Peyer's patch (tissue), 4 donors: ENCODE data around the gene MRNIP. TPM values are rescaled to one million over a fixed set of nuclear protein-coding genes. Genes with fewer than 3 reads are reported as not detected.

ENCODE experiments used
- DNase-seq, 3 donors: peaks; one replicate each; pipeline ENCODE4 v3.0.0-alpha.2; 2017 to 2019
- H3K27ac ChIP-seq, 4 donors: fragments of 200-600 bp; sonication (generic); one replicate each; pipeline ENCODE4 v1.5.1; 2016 to 2019
- H3K27me3 ChIP-seq, 2 donors: fragments of 200-600 bp; sonication (generic); one replicate each; pipeline ENCODE4 v1.5.1; 2019
- H3K36me3 ChIP-seq, 3 donors: fragments of 200-600 bp; sonication (generic); one replicate each; pipeline ENCODE4 v1.5.1; 2016 to 2019
- H3K4me1 ChIP-seq, 4 donors: fragments of 200-600 bp; sonication (generic); one replicate each; pipeline ENCODE4 v1.5.1; 2016 to 2019
- H3K4me3 ChIP-seq, 4 donors: fragments of 200-600 bp; sonication (generic); 1 replicate in 3 of 4; 2 replicates in 1 of 4; pipeline ENCODE4 v1.5.1; 2016 to 2019; ENCODE audit warnings: mild to moderate bottlenecking in 1 of 4
- H3K9me3 ChIP-seq, 4 donors: fragments of 200-600 bp; sonication (generic); one replicate each; pipeline ENCODE4 v1.5.1; 2016 to 2019; ENCODE audit warnings: mild to moderate bottlenecking in 1 of 4
- POLR2A ChIP-seq, 2 donors: fragments of 450-650 bp; IDR thresholded peaks; one replicate each; pipeline ENCODE4 v1.5.1; 2017; ENCODE audit warnings: antibody characterized with exemption in 2 of 2, mild to moderate bottlenecking in 2 of 2, moderate library complexity in 2 of 2
- total RNA-seq, 4 donors: library from RNA; depleted of rRNA; stranded (reverse); fragments of >200 nt; gene quantifications; one replicate each; pipeline ENCODE4 v1.1.0, GENCODE V29; 2016
- TF ChIP-seq, protein P1 (sequence below), 6 experiments: fragments of 450-650 bp in 4 of 6; fragments of 200-600 bp in 2 of 6; sonication (generic) in 1 of 6; IDR thresholded peaks; one replicate each; pipeline ENCODE4 v1.5.1; 2017 to 2019; ENCODE audit warnings: antibody characterized with exemption in 6 of 6, mild to moderate bottlenecking in 3 of 6, moderate library complexity in 1 of 6

Gene MRNIP
- total RNA-seq, 4 donors from 2014 or later, result 21.5 to 120 (median 68.3) TPM

DNA sequence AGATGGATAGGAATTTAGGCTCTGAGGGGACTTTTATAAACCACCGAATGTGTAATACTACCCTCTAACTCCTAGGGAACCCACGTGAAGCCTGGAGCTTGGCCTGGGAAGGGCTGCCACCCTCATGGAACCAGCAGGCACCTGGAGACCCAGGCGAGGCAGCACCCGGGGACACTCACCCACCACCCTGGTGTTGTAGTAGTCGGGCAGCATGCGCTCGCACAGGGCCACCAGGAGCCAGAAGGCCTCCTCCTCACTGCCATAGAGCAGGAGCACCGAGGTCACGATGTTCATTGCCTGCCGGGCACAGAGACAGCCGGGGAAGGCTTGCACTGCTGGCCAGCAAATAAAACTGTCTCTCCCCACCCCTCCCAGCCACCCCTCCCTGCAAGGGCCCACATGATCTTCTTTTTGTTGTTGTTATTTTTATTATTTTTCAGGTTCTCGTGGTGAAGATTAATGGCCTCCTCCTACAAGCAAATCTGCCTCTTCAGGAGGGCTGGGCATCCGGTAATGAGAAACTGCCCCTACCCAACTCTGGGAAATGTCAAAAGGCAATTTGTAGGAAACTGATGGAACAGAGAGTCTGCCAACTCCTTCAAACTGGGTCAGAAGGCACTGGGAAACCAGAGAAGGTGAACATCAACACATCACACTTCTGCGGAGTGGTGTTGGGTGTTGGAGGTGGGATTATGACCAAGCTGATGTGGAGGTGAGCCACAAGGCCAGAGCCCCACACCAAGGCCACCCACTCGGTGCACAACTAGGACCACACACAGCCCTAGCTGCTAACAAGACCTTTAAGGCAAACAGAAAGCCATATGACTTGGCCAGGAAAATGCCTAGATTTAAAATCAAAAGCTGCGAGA lies 17.4 kb upstream of the MRNIP start:
- H3K27ac ChIP-seq, result no peak overlapping the region
- no peaks in the 10 kb centered on the region for H3K9me3 ChIP-seq
- H3K36me3 ChIP-seq, result peaks cover 0 to 82% (median 0%) of the 10 kb centered on the region in 3 donors
- TF ChIP-seq, protein P1, sequence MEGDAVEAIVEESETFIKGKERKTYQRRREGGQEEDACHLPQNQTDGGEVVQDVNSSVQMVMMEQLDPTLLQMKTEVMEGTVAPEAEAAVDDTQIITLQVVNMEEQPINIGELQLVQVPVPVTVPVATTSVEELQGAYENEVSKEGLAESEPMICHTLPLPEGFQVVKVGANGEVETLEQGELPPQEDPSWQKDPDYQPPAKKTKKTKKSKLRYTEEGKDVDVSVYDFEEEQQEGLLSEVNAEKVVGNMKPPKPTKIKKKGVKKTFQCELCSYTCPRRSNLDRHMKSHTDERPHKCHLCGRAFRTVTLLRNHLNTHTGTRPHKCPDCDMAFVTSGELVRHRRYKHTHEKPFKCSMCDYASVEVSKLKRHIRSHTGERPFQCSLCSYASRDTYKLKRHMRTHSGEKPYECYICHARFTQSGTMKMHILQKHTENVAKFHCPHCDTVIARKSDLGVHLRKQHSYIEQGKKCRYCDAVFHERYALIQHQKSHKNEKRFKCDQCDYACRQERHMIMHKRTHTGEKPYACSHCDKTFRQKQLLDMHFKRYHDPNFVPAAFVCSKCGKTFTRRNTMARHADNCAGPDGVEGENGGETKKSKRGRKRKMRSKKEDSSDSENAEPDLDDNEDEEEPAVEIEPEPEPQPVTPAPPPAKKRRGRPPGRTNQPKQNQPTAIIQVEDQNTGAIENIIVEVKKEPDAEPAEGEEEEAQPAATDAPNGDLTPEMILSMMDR (IDR thresholded peaks at IDR 0.05), result no peak
- TF ChIP-seq POLR2A (IDR thresholded peaks at IDR 0.05), result no peak
- H3K4me3 ChIP-seq, result no peak overlapping the region
- no peak for DNase-seq
- H3K27me3 ChIP-seq, result no peaks in the 10 kb centered on the region
- H3K4me1 ChIP-seq, result no peaks in the 10 kb centered on the region

- no peak for TF ChIP-seq POLR2A (IDR thresholded peaks at IDR 0.05)
- TF ChIP-seq, protein P1 (IDR thresholded peaks at IDR 0.05), result no peak
- DNase-seq, result peak in 1 of 3 donors; percentile 48
- Histone ChIP-seq H3K9me3 (no peaks in the 10 kb centered on the region), H3K4me3 (no peak overlapping the region), H3K27ac (no peak overlapping the region), H3K36me3 (peaks cover 0 to 92% (median 0%) of the 10 kb centered on the region in 3 donors), H3K27me3 (no peaks in the 10 kb centered on the region), H3K4me1 (no peaks in the 10 kb centered on the region)
Measured at GRCh38 chr5:179874536-179875292, 16.1 kb upstream of the MRNIP start.

DNA sequence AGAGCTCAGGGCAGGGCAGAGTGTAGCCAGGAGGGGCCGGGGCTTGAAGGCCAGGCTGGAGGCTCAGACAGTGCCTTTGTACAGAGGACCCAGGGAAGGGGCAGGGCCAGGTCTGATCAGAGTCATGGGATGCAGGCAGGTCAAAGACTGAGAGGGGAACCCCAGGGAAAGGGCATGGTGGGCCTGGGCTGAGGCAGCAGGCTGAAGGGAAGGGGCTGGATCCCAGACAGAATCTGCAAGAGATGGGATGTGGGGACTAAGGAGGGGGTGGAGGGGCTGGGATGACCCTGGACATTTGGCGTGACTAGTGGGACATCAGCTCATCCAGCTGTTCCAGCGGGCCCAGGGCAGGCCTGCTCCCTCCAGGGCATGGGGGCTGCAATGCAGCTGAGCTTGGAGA lies 15.5 kb upstream of the MRNIP start:
- H3K4me3 ChIP-seq, result no peak overlapping the region
- TF ChIP-seq, protein P1 (IDR thresholded peaks at IDR 0.05), result no peak
- TF ChIP-seq POLR2A (IDR thresholded peaks at IDR 0.05), result no peak
- H3K36me3 ChIP-seq, result peaks cover 0 to 90% (median 0%) of the 10 kb centered on the region in 3 donors
- H3K27ac ChIP-seq, result no peak overlapping the region
- no peaks in the 10 kb centered on the region for H3K4me1 ChIP-seq
- no peaks in the 10 kb centered on the region for H3K9me3 ChIP-seq
- DNase-seq, result peak in 1 of 3 donors; percentile 44
- no peaks in the 10 kb centered on the region for H3K27me3 ChIP-seq

- Histone ChIP-seq H3K36me3 (peaks cover 0 to 85% (median 0%) of the 10 kb centered on the region in 3 donors), H3K9me3 (no peaks in the 10 kb centered on the region), H3K4me3 (no peak overlapping the region), H3K4me1 (no peaks in the 10 kb centered on the region), H3K27me3 (no peaks in the 10 kb centered on the region), H3K27ac (no peak overlapping the region)
- DNase-seq, result no peak
- TF ChIP-seq POLR2A (IDR thresholded peaks at IDR 0.05), result no peak
- TF ChIP-seq, protein P1 (IDR thresholded peaks at IDR 0.05), result no peak
Measured at GRCh38 chr5:179873588-179874110, 15.0 kb upstream of the MRNIP start.

- no peaks in the 10 kb centered on the region for H3K27me3 ChIP-seq
- H3K4me3 ChIP-seq, result no peak overlapping the region
- H3K4me1 ChIP-seq, result no peaks in the 10 kb centered on the region
- peak in 1 of 3 donors; percentile 45 for DNase-seq
- H3K36me3 ChIP-seq, result peaks cover 0 to 79% (median 0%) of the 10 kb centered on the region in 3 donors
- TF ChIP-seq POLR2A (IDR thresholded peaks at IDR 0.05), result no peak
- TF ChIP-seq, protein P1 (IDR thresholded peaks at IDR 0.05), result no peak
- no peaks in the 10 kb centered on the region for H3K9me3 ChIP-seq
- H3K27ac ChIP-seq, result no peak overlapping the region
Measured at GRCh38 chr5:179872828-179873575, 14.4 kb upstream of the MRNIP start.
